Chondrocyte (in vitro differentiated cells): ENCODE data around the gene CLCN2. TPM values are rescaled to one million over a fixed set of nuclear protein-coding genes. Genes with fewer than 3 reads are reported as not detected.

Experiments used
- DNase-seq: peaks from one replicate; pipeline ENCODE4 v3.0.0; 2021; ENCODE audit warnings: mixed read lengths, low spot score
- H3K27ac Mint-ChIP-seq: one replicate; pipeline ENCODE4 v1.8.0; 2021; ENCODE audit warnings: mild to moderate bottlenecking, moderate library complexity, mixed read lengths; ENCODE audit not compliant: unreplicated experiment
- H3K27me3 Mint-ChIP-seq: 2 replicates; pipeline ENCODE4 v1.8.0; 2021; ENCODE audit warnings: low read depth, mixed read lengths
- H3K36me3 Mint-ChIP-seq: 2 replicates; pipeline ENCODE4 v1.8.0; 2021; ENCODE audit warnings: low read depth, mixed read lengths
- H3K4me1 Mint-ChIP-seq: 2 replicates; pipeline ENCODE4 v1.8.0; 2021; ENCODE audit warnings: low read depth, mild to moderate bottlenecking, mixed read lengths
- H3K4me3 Mint-ChIP-seq: one replicate; pipeline ENCODE4 v1.8.0; 2021; ENCODE audit warnings: mild to moderate bottlenecking, moderate library complexity, mixed read lengths; ENCODE audit not compliant: unreplicated experiment
- H3K9me3 Mint-ChIP-seq: 2 replicates; pipeline ENCODE4 v1.8.0; 2021; ENCODE audit warnings: low read depth, mixed read lengths
- CTCF ChIP-seq: fragments of 200-600 bp; sonication (generic); IDR thresholded peaks from 2 replicates; pipeline ENCODE4 v1.5.0; 2021; ENCODE audit warnings: antibody characterized with exemption, mild to moderate bottlenecking, moderate library complexity
- total RNA-seq: library from RNA; stranded (reverse); gene quantifications from 3 replicates; pipeline ENCODE4 v1.2.1, GENCODE V29; 2021

CLCN2 gene
- total RNA-seq, 1 donor from 2014 or later = 3.1 TPM

GRCh38 chr3:184311633-184312032 is 49.8 kb downstream of the CLCN2 start:
- no peak overlapping the region for H3K4me3 Mint-ChIP-seq
- H3K4me1 Mint-ChIP-seq = peaks cover 8% of the 10 kb centered on the region
- H3K9me3 Mint-ChIP-seq = no peaks in the 10 kb centered on the region
- H3K36me3 Mint-ChIP-seq = peaks cover 28% of the 10 kb centered on the region
- H3K27ac Mint-ChIP-seq = no peak overlapping the region
- no peak for TF ChIP-seq CTCF
- H3K27me3 Mint-ChIP-seq = no peaks in the 10 kb centered on the region
- no peak for DNase-seq

GRCh38 chr3:184308744-184309143 is 52.7 kb downstream of the CLCN2 start:
- peak overlapping the region; percentile 25 for H3K27ac Mint-ChIP-seq
- no peaks in the 10 kb centered on the region for H3K4me1 Mint-ChIP-seq

GRCh38 chr3:184307915-184308314 is 53.5 kb downstream of the CLCN2 start:
- H3K9me3 Mint-ChIP-seq = no peaks in the 10 kb centered on the region
- H3K27ac Mint-ChIP-seq = no peak overlapping the region
- H3K4me3 Mint-ChIP-seq = no peak overlapping the region
- peaks cover 52% of the 10 kb centered on the region for H3K36me3 Mint-ChIP-seq
- DNase-seq = no peak
- H3K4me1 Mint-ChIP-seq = no peaks in the 10 kb centered on the region
- H3K27me3 Mint-ChIP-seq = no peaks in the 10 kb centered on the region
- no peak for TF ChIP-seq CTCF

More at GRCh38 chr3:184308744-184309143, 52.7 kb downstream of the CLCN2 start:
- Mint-ChIP-seq H3K9me3 (no peaks in the 10 kb centered on the region), H3K36me3 (peaks cover 48% of the 10 kb centered on the region), H3K4me3 (no peak overlapping the region), H3K27me3 (no peaks in the 10 kb centered on the region)
- no peak for DNase-seq
- TF ChIP-seq CTCF = no peak

- no peaks in the 10 kb centered on the region for H3K27me3 Mint-ChIP-seq
- peaks cover 3% of the 10 kb centered on the region for H3K4me1 Mint-ChIP-seq
- H3K27ac Mint-ChIP-seq = no peak overlapping the region
- H3K9me3 Mint-ChIP-seq = no peaks in the 10 kb centered on the region
- DNase-seq = no peak
- H3K4me3 Mint-ChIP-seq = no peak overlapping the region
- peaks cover 61% of the 10 kb centered on the region for H3K36me3 Mint-ChIP-seq
- no peak for TF ChIP-seq CTCF
These were observed 54.9 kb downstream of the CLCN2 start for GRCh38 chr3:184306341-184306972.

- no peak overlapping the region for H3K27ac Mint-ChIP-seq
These were observed 55.8 kb downstream of the CLCN2 start for GRCh38 chr3:184305577-184305976.

More at GRCh38 chr3:184305577-184305976, 55.8 kb downstream of the CLCN2 start:
- peaks cover 7% of the 10 kb centered on the region for H3K4me1 Mint-ChIP-seq
- no peaks in the 10 kb centered on the region for H3K27me3 Mint-ChIP-seq
- peaks cover 63% of the 10 kb centered on the region for H3K36me3 Mint-ChIP-seq
- no peak overlapping the region for H3K4me3 Mint-ChIP-seq
- H3K9me3 Mint-ChIP-seq = no peaks in the 10 kb centered on the region
- DNase-seq = no peak
- TF ChIP-seq CTCF = peak; percentile 74
